ENCODE measurements around the gene RIMBP2.

- no peak for TF ChIP-seq CTCF (IDR thresholded peaks at IDR 0.05)
- TF ChIP-seq POLR2A (IDR thresholded peaks at IDR 0.05), result no peak
- TF ChIP-seq EP300 (IDR thresholded peaks at IDR 0.05), result no peak
Observed at GRCh38 chr12:130347588-130347987, 368.5 kb downstream of the RIMBP2 start.
